Thymus (tissue), 11 donors: ENCODE data around the gene IL17RB. TPM values are rescaled to one million over a fixed set of nuclear protein-coding genes. Genes with fewer than 3 reads are reported as not detected.

Experiments used
- DNase-seq, 9 donors: peaks; one replicate each; pipeline ENCODE4 v3.0.0-alpha.2; 2013; ENCODE audit warnings: low spot score in 9 of 9, low read depth in 6 of 9, missing footprints in 1 of 9
- H3K27ac ChIP-seq, 2 donors: one replicate each; pipeline ENCODE4 v1.5.1; 2013; ENCODE audit warnings: control low read depth in 1 of 2, low read depth in 1 of 2, low read length in 1 of 2, mild to moderate bottlenecking in 1 of 2, moderate library complexity in 1 of 2
- H3K27me3 ChIP-seq, 2 donors: one replicate each; pipeline ENCODE4 v1.5.1; 2013; ENCODE audit warnings: low read length in 1 of 2; ENCODE audit not compliant: control insufficient read depth in 2 of 2, insufficient read depth in 1 of 2
- H3K36me3 ChIP-seq, 2 donors: one replicate each; pipeline ENCODE4 v1.5.1; 2013; ENCODE audit warnings: low read length in 1 of 2, mild to moderate bottlenecking in 1 of 2, moderate library complexity in 1 of 2; ENCODE audit not compliant: control insufficient read depth in 2 of 2, insufficient read depth in 2 of 2
- H3K4me1 ChIP-seq, 2 donors: one replicate each; pipeline ENCODE4 v1.5.1; 2013; ENCODE audit warnings: low read length in 2 of 2; ENCODE audit not compliant: control insufficient read depth in 2 of 2, insufficient read depth in 2 of 2
- H3K4me3 ChIP-seq, 2 donors: one replicate each; pipeline ENCODE4 v1.5.1; 2013; ENCODE audit warnings: low read length in 2 of 2, control low read depth in 1 of 2, mild to moderate bottlenecking in 1 of 2
- H3K9me3 ChIP-seq, 2 donors: one replicate each; pipeline ENCODE4 v1.5.1; 2013; ENCODE audit warnings: low read length in 1 of 2, mild to moderate bottlenecking in 1 of 2; ENCODE audit not compliant: control insufficient read depth in 2 of 2, insufficient read depth in 1 of 2
- WGBS: extraction: QIAGEN DNeasy Blood & Tissue Kit; methylation state at CpG from one replicate; pipeline ENCODE4 v1.1.7; 2013; 5-methylcytosine and 5-hydroxymethylcytosine counted together
- polyA plus RNA-seq: library from polyadenylated mRNA; stranded (reverse); fragments of 200-250 nt; gene quantifications from one replicate; pipeline ENCODE4 v1.2.3, GENCODE V29; 2013
- total RNA-seq: library from RNA; stranded (reverse); fragments of 120-200 nt; gene quantifications from one replicate; pipeline ENCODE4 v1.2.4, GENCODE V29; 2013
- donor health status: healthy.

The IL17RB gene
- total and polyA plus RNA-seq, 2 donors, result 0.80 to 2.7 TPM

- Histone ChIP-seq H3K27ac (no peak overlapping the region), H3K4me1 (peaks cover 0 to 22% of the 10 kb centered on the region in 2 donors), H3K9me3 (no peaks in the 10 kb centered on the region), H3K4me3 (no peak overlapping the region), H3K36me3 (no peaks in the 10 kb centered on the region), H3K27me3 (no peaks in the 10 kb centered on the region)
- 96% methylated on average over 28 of the region's 28 CpGs for WGBS
- no peak for DNase-seq
Observed at GRCh38 chr3:53809764-53810400, 36.5 kb upstream of the IL17RB start.

- Histone ChIP-seq H3K27me3 (no peaks in the 10 kb centered on the region), H3K27ac (no peak overlapping the region), H3K9me3 (no peaks in the 10 kb centered on the region), H3K36me3 (no peaks in the 10 kb centered on the region), H3K4me3 (no peak overlapping the region), H3K4me1 (peaks cover 0 to 11% of the 10 kb centered on the region in 2 donors)
- no peak for DNase-seq
- 98% methylated on average over 24 of the region's 24 CpGs for WGBS
Observed at GRCh38 chr3:53811143-53811927, 35.0 kb upstream of the IL17RB start.

GRCh38 chr3:53812434-53812833, 33.9 kb upstream of the IL17RB start:
- no peaks in the 10 kb centered on the region for H3K9me3 ChIP-seq
- no peak overlapping the region for H3K4me3 ChIP-seq
- H3K27me3 ChIP-seq, result no peaks in the 10 kb centered on the region
- H3K4me1 ChIP-seq, result peaks cover 0 to 1% of the 10 kb centered on the region in 2 donors
- no peak for DNase-seq
- no peak overlapping the region for H3K27ac ChIP-seq
- no peaks in the 10 kb centered on the region for H3K36me3 ChIP-seq
- WGBS, result 92% methylated on average over 4 of the region's 4 CpGs

GRCh38 chr3:53813229-53813628, 33.1 kb upstream of the IL17RB start:
- DNase-seq, result no peak
- 97% methylated on average over 5 of the region's 5 CpGs for WGBS
- no peaks in the 10 kb centered on the region for H3K9me3 ChIP-seq
- no peaks in the 10 kb centered on the region for H3K27me3 ChIP-seq
- H3K4me3 ChIP-seq, result no peak overlapping the region
- H3K36me3 ChIP-seq, result no peaks in the 10 kb centered on the region
- H3K4me1 ChIP-seq, result peaks cover 0 to 6% of the 10 kb centered on the region in 2 donors
- H3K27ac ChIP-seq, result no peak overlapping the region

GRCh38 chr3:53813876-53814275, 32.5 kb upstream of the IL17RB start:
- H3K4me1 ChIP-seq, result peaks cover 0 to 13% of the 10 kb centered on the region in 2 donors
- no peaks in the 10 kb centered on the region for H3K27me3 ChIP-seq
- WGBS, result 94% methylated on average over 10 of the region's 10 CpGs
- H3K4me3 ChIP-seq, result no peak overlapping the region
- no peaks in the 10 kb centered on the region for H3K9me3 ChIP-seq
- H3K36me3 ChIP-seq, result no peaks in the 10 kb centered on the region
- no peak for DNase-seq
- H3K27ac ChIP-seq, result no peak overlapping the region

GRCh38 chr3:53815067-53815466, 31.3 kb upstream of the IL17RB start:
- 87% methylated on average over 4 of the region's 4 CpGs for WGBS
- H3K27me3 ChIP-seq, result no peaks in the 10 kb centered on the region
- no peak for DNase-seq
- H3K9me3 ChIP-seq, result no peaks in the 10 kb centered on the region
- H3K4me3 ChIP-seq, result no peak overlapping the region
- no peaks in the 10 kb centered on the region for H3K36me3 ChIP-seq
- peaks cover 0 to 16% of the 10 kb centered on the region in 2 donors for H3K4me1 ChIP-seq
- H3K27ac ChIP-seq, result no peak overlapping the region

GRCh38 chr3:53815651-53816050, 30.7 kb upstream of the IL17RB start:
- H3K36me3 ChIP-seq, result no peaks in the 10 kb centered on the region
- no peak for DNase-seq
- no peaks in the 10 kb centered on the region for H3K27me3 ChIP-seq
- 97% methylated on average over 7 of the region's 7 CpGs for WGBS
- H3K4me3 ChIP-seq, result no peak overlapping the region
- no peaks in the 10 kb centered on the region for H3K9me3 ChIP-seq
- H3K4me1 ChIP-seq, result peaks cover 0 to 16% of the 10 kb centered on the region in 2 donors
- H3K27ac ChIP-seq, result no peak overlapping the region

- 92% methylated on average over 4 of the region's 4 CpGs for WGBS
- H3K27ac ChIP-seq, result no peak overlapping the region
- H3K4me1 ChIP-seq, result peaks cover 0 to 16% of the 10 kb centered on the region in 2 donors
- H3K27me3 ChIP-seq, result no peaks in the 10 kb centered on the region
- H3K9me3 ChIP-seq, result no peaks in the 10 kb centered on the region
- DNase-seq, result no peak
- no peaks in the 10 kb centered on the region for H3K36me3 ChIP-seq
- no peak overlapping the region for H3K4me3 ChIP-seq
Observed at GRCh38 chr3:53816425-53816824, 29.9 kb upstream of the IL17RB start.

GRCh38 chr3:53817211-53817610, 29.2 kb upstream of the IL17RB start:
- H3K4me1 ChIP-seq, result peaks cover 0 to 19% of the 10 kb centered on the region in 2 donors
- 78% methylated on average over 6 of the region's 6 CpGs for WGBS
- no peak overlapping the region for H3K27ac ChIP-seq
- H3K36me3 ChIP-seq, result no peaks in the 10 kb centered on the region
- H3K27me3 ChIP-seq, result no peaks in the 10 kb centered on the region
- no peaks in the 10 kb centered on the region for H3K9me3 ChIP-seq
- no peak overlapping the region for H3K4me3 ChIP-seq
- no peak for DNase-seq
